NCI-H748 (cell line): ENCODE measurements around the gene ERBB4.

Source experiments
- DNase-seq: peaks from one replicate; lab custom pipeline; 2025; ENCODE audit not compliant: unreplicated experiment; lab: John Stamatoyannopoulos, UW

The ERBB4 gene

DNA sequence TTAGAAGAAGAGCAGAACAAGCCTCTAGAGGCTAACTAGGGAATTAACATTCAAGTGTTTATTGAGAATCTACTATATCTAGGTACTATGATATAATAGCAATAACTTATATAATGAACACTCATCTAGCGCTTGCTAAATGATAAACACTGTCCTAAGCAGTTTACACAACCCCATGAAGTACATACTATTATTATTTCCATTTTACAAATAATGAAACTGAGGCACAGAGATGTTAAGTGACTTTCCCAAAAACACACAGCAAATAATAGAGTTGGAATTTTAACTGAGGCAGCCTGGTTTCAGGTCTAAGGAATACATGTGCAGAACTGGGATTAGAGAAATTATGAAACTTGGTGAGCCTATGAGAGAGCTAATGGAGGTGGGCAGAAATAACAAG is 1088.8 kb downstream of the ERBB4 start:
- DNase-seq, result no peak

DNA sequence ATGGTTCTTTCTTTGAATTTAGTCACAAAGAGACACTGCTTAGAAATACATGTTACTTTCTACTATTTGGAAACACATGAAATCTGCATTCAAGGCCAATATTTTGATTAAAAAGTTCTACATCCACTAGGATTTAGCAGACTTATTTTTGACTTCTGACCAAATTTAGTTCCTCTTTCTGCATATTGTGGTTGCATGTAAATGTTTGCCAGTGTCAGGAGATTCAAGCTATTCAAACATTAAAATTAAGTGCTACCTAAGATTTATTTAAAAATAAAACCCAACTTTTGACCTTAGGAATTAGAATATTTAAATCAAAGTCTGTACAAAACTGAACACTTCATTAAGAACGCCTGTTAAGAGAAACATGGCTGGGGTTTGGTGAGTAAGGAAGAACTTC is 1091.1 kb downstream of the ERBB4 start:
- DNase-seq, result no peak

DNA sequence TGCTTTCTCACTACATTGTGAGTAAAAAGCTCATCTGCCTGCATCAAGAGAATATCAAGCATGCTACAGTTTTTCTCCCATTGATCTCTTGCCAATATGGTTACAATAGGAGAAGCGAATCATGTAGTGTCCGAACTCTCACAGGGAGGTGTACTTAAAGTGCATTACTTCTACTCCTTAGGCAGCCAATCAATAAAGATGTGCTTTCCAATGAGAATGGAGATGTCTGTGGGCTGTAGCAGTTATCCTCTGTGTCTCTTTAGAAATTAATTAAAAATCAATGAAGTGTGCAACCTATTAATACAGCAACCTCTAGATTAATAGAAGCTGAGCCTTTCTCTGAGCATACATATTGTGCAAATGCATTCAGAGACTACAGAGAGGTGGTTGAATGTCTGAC is 1098.5 kb downstream of the ERBB4 start:
- no peak for DNase-seq

DNA sequence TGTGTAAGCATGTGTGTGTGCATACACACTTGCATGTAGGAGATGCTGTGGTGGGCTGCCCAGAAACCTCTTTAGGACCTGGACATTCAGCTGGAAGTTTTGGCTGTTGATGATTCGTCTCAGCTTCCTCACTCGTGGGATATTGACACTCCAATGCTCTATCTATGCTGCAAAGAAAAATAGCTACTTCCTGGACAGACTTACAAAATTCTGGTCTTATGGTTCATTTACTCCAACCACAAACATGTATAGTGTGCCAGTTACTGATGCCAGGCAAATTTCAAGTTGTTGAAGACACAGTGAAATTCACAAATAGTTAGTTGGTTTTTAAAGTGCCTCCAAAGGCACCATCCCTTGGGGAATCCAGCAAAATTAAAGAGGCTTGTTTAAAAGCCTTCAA is 1099.6 kb downstream of the ERBB4 start:
- DNase-seq, result no peak

- DNase-seq, result no peak
Measured at GRCh38 chr2:211437396-211437795, 1101.2 kb downstream of the ERBB4 start.

DNA sequence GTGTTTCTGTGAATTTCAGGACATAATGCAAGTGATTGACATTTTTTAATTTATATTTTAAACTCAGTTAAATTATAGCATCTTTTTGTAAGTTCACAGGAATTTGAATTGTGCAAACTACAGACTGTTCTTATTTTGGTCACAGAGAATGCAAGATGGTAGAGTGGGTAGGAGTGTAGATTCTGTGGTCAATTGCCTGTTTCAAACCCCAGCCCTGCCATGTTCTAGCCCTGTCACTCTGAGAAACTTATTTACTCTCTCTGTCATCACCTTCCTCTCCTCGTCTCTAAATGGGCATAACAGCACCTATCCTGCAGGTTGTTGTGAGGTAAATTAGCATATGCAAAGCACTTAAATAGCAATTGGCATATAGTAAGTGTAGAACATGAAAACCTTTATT is 1102.4 kb downstream of the ERBB4 start:
- no peak for DNase-seq

- DNase-seq, result no peak
Measured at GRCh38 chr2:211435331-211435730, 1103.3 kb downstream of the ERBB4 start.

GRCh38 chr2:211434773-211435172 is 1103.8 kb downstream of the ERBB4 start:
- no peak for DNase-seq

DNA sequence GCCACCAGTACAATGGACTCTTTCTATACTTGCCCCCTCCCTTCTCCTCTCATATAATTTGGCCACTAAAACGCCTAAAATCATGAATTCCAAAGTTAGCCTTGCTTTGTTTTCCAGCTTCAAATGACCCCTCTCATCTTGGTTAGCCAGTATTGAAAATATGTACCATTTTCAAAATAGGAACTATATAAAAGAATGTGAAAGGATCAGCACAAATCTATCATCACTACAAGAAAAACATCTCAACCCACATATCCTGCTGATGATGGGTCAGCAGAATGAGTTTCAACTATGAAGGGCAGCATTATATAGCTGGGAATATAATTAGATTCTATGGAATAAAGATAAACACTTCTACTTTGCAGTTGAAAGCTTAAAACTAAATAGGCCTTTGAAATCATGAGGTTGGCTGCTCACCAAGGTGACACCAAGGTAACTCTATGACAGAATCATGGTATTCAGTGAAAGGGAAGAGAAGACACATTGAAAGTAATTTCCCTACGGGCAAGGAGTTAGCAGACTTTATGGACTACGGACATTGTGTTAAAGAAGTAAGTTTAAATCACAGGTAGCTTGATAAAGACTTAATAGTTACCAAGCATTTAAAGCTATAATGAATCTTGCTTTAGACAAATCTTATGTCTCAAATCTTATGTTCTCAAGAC is 1109.2 kb downstream of the ERBB4 start:
- no peak for DNase-seq

GRCh38 chr2:211426240-211426639 is 1112.4 kb downstream of the ERBB4 start:
- no peak for DNase-seq

DNA sequence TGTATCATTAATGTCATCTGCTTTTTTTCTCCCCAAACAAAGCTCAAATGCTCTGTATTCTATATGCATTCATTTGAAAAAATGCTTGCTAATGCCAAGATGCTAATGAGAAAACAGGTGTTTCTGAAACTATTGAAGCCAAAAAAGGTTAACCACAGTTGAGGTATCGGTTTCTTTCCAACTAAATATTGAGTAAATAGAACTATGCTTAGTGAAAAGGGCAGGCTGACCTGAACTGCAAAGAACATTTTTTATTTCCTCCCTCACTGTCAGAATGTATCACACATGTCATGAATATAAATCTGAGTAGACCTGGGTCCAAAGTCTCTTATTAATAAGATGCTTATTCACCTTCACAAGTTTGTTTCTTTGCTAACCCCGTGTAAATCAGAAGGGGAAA is 1115.6 kb downstream of the ERBB4 start:
- no peak for DNase-seq

DNA sequence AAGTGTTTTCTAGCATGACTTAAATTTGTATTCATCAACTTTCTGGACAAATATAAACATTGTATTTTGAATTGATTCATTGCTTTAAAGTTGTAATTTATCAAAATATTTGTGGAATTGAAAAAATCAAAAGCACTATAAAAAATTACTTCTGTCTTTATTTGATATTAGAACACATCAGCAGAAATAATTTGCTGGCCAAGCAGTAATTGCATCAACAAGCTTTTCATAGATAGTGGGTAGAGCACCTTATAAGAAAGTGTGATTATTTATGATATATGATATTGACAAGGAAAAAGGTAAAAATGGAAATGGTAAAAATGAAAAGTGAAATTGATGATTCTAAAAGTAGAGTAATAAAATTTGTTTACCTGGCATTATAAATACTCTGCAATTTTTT is 1121.1 kb downstream of the ERBB4 start:
- no peak for DNase-seq

DNA sequence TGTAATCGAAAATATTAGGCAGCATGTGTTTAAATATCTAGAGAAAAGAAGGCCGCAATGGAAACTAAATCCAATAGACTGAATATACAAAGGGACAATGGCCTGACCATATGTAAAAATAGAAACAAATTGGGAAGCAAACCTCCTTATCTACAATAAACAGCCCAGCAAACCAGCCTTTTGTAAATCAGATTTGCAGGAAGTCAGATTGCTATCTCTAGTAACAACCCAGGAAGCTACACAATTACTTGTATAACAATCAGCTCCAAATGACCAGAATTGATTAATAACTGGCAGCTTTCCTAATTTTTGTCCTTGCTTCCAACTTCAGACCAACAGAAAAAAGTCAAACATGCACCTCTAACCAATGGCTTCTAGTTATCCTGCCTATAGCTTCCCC is 1122.2 kb downstream of the ERBB4 start:
- DNase-seq, result no peak

DNA sequence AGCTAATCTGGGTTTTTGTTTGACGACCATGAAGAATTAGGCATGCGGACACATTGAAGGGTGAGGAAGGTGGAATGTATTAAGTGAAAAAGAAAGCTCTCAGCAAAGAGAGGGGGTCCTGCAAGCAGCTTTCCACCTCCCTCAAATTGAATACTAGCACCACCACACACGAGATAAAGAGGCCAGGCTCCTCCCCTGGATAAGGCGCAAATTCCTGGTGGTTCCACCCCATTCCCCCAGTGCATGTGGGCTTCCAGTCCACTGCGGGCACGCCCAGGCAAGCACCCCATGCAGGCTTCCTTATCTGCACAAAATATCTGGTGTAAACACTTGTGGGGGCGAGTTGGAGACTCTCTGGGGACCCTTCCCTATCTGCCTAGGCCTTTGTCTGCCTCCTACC is 1124.9 kb downstream of the ERBB4 start:
- DNase-seq, result no peak

DNA sequence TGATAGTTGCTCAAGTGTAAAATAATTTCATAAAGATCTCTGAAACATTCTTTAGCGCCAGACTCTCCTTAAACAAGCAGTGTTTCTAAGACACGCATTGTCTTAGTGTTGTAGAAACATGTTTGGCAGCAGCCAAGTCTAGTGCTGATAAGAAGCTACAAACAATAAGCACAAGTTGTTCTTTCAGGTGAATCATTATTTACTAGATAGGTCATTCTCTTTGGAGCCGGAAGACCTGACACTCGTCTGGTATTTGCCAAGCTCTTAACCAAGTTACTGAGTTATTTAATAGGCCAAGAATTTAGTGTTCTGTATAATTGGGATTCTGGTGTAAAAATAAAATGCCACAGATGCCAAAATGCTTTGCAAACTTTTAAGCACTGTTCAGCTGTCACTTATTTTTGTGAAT is 1130.1 kb downstream of the ERBB4 start:
- no peak for DNase-seq

DNA sequence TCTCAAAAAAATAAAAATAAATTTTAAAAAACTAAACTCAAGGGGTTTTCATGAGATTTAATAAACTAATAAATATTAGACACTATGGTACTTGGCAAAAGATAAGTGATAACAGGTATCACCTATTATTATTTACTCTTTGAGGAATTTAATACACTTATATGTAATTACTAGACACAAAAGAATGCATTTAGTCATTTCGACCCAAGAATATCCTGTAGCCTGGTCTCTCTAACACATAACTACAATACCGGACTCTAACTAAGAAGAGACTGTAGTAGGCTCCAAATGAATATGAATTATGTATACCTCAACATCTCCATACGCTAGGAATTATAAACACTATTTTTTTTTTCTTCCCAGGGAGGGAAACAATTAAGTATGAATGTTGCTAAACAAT is 1131.5 kb downstream of the ERBB4 start:
- no peak for DNase-seq

DNA sequence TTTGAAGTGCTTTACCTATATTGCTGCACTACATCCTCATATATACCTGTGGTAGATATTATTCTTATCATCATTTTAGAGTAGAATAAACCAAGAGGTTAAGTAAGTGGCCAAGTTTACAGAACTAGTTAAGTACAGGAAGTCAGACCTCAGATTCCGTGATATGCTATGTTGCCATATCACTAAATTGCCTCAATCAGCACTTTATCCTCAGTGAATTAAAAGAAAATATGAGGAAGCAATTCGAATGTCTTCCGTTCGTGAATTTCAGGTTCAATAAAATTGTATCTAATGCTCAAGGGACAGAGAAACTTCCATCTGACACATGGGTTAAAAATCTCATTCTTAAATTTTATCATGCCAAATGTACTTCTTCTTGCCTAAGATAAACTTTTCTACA is 1133.6 kb downstream of the ERBB4 start:
- no peak for DNase-seq

GRCh38 chr2:211404098-211404497 is 1134.5 kb downstream of the ERBB4 start:
- DNase-seq, result no peak

DNA sequence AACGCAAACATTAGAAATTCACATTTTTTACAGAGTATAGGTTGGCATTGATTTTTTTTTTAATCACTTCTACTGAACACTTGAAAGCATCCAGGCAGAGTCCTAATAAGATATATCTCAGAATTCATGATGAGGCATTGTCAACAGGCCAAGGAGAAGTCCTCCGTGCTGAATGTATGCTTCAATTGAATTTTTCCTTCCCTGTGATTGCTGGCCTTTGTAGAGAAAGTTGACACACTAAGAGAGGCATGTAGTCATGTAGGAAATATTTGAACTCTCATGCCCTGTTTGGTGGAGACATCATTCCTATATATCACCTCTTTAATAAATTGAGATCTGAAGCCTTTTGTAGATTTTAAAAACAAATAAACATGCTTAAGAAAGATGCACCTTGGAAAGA is 1137.3 kb downstream of the ERBB4 start:
- no peak for DNase-seq

- DNase-seq, result no peak
Measured at GRCh38 chr2:211397764-211398163, 1140.8 kb downstream of the ERBB4 start.

- peak; percentile 85 for DNase-seq
Measured at GRCh38 chr2:211396815-211397214, 1141.8 kb downstream of the ERBB4 start.

DNA sequence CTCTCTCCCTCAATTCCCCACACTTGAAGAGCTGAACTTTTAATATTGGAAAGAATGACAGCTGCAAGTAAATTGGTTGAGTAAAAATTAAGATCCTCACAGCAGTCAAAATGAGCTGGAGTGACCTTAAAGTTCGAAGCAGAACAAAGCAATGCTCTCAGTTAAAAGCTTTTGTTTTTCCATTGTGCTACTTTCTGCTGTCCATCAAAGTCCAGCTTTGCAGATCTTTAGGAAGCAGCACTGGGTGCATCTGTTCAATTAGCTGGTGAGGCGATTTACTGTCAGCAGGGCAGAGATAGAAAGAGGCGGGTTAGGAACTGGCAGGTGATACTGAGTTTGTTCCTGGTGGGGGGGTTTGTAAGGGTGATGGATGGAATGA is 1147.4 kb downstream of the ERBB4 start:
- peak; percentile 36 for DNase-seq

- no peak for DNase-seq
Measured at GRCh38 chr2:211390536-211391188, 1147.9 kb downstream of the ERBB4 start.
